HG03039 (cell line): Measurements from ENCODE around the gene CD200R1L.

Experiments
- ATAC-seq: cut with Tn5 transposase; IDR thresholded peaks from one replicate; pipeline ENCODE4 v1.9.1; 2021; ENCODE audit warnings: mild to moderate bottlenecking, moderate library complexity; ENCODE audit not compliant: unreplicated experiment

The CD200R1L gene

DNA sequence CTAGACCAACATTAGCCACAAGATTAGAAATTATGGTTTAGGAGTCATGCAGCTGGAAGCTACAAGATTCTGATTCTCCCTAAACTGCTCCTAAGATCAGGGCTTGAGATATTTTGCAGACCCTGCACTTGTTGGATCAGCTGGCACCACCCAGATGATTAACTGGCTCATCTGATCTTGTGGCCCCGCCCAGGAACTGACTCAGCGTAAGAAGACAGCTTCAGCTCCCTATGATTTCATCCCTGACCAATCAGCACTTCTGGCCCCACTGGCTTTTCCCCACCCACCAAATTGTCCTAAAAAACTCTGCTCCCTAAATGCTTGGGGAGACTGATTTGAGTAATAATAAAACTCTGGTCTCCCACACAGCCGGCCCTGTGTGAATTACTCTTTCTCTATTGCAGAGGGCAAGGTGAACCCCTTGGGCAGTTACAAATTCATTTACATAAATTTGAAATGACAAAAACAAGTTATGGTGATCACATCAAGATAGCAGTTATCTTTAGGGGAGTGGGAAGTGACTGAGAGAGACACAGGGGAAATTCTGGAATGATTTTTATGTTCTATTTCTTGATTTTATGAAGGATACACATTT, 76.5 kb downstream of the CD200R1L start:
- no peak for ATAC-seq

DNA sequence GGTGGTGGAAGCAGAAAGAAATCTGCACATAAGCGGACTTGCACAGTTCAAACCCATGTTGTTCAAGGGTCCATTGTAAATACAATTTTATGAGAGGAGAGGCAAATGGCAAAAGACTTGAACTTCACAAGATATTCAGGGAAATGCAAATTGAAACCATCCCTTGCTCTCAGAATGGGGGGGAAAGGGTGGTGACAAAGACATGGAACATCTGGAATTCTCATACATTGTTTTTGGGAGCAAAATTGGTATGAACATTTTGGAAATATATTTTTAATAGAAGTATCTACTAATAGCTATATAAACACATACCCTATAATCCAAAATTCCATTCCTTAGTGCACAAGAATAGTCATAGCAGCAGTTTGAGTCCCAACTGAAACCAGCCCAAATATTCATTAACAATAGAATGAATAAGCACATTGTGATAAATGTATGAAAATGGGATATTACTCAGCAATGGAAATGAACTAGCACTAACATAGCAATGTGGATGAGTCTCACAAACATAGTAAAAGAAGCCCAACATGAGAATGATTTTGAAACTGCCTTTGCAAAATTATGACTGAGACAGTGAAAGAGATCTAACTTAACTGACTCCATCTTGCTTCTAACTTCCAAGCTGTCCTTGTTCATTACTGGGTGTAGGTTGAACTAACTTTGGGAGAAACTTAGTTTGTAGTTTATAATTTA, 77.2 kb downstream of the CD200R1L start:
- ATAC-seq = no peak

DNA sequence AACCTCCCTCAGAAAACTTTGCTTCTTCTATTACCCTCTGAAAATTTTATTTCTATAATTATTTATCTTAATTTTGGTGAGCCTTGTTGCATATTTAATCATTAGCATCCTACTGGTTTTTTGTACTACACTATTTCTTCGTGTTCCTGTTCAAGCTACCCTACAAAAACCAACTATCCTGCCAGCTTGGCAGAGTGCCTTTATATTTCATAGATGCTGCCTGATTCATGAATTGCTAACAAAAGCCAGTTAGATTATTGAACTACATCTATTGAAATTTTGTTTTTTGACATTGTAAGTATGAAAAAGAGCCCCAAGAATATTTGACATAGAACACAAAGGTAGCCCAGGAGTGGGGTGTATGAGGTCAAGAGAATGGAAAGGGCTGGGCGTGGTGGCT, 78.9 kb downstream of the CD200R1L start:
- ATAC-seq = no peak

DNA sequence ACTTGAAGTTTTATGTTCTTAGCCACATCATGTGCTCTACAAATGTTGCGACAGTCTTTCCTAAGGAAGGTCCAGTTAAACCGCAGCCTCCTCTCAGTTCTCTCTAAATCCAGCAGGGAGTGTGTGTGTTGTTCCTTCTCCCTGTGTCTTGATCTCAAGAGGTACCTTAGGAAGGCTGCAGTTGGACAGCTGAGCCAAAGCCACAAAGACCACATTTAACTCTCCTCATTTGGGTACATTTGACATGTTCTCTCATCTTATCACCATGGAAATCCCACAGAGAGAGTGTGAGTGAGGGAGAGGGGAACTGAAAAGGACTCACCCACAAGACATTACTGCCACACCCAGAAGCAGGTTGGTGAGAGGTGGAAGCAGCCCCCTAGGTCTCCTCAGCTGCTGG, 79.5 kb downstream of the CD200R1L start:
- peak; percentile 70 for ATAC-seq
